HG02885 (cell line): Measurements from ENCODE around the gene HDAC4.

Source experiments
- ATAC-seq: cut with Tn5 transposase; IDR thresholded peaks from one replicate; pipeline ENCODE4 v1.9.1; 2021; ENCODE audit warnings: mild to moderate bottlenecking; ENCODE audit not compliant: unreplicated experiment, poor library complexity

Gene HDAC4

DNA sequence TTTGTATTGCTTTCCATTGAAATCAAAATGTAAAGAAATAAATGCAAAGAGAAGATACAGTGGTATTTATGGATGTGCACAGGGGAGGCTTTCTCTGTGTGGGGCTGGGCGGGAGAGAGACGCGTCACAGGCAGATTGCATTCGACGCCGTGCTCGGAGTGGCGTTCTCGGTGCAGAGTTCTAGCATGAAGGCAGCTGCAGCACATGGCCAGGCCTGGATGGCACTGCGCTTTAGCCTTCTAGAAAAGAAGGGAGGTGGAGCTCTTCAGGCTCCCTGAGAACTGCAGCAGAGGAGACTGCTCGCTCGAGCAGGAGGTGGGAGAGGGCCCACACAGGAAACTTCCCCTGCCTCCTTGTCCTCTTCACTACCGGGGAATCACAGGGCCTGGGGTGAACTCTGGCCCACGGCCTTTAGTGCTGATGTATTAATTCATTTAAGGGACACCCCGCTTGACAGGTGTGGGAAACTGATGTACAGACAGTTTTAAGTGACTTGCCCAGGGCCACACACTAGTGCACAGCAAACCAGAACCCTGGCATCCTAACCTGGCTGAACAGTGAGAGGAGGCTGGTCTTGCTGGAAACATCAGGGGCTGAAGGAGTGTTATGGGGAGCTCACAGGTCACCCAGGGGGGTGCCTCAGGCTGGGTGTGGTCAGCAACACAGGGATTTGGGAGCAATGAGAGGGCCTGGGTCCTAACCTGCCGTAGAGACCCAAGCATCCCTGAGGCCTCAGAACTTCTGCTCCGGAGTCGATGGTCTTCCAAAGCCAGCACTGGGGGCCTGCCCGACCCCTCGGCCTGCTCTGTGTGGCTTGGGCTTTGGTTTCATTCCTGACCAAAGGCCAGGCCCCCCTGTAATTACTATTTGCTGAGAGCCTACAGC lies 199.9 kb downstream of the HDAC4 start:
- ATAC-seq, result no peak

DNA sequence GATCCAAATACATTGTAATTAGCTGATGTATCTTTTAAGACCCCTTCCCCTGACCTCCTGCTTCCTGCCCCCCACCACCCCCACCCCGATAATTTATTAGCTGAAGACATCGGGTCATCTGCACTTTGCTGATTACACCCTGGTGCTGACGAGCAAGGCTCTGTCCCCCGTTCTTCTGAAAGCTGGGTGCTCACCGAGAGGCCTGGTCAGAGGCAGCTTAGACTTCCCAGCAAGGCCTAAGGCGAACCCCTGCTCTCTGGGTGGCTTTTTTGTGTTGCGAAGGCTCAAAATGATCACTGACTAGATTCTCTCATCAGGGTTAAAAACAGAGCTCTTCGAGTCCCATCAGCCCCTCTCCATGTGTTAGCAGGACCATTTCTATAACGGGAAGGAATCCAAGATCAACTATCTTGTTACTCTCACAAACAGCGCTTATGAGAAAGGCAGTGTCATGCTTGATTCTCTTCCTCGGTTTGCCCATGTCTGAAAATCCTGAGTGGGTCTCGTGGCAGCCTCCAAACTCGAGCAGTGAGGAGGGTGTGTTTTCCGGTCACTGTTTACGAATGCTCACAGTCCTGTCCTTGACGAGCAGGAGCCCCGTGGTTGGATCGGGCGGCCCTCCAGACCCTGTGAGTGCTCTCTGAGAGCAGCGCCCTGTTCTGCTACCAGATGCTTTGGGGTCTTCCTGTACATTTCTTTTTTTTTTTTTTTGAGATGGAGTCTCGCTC lies 201.6 kb downstream of the HDAC4 start:
- no peak for ATAC-seq

DNA sequence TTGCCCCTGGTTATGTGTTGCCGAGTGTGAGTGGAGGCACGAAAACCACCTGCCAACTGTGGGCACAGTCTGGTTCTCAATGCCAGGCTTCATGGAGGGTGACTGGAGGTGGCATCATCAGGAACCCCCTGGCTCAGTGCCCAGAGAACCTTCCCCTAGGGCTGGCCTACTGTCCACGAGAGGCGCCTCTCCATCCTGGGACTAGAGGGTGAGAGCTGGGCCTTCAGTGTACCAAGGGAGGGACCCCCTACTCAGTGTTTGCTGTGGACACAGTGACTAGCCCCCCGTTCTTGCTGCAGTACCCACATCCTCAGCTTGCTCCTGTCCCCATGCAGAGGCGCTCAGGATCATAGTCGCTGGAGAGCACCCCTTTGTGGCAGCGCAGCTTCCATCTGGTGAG lies 202.6 kb downstream of the HDAC4 start:
- no peak for ATAC-seq

DNA sequence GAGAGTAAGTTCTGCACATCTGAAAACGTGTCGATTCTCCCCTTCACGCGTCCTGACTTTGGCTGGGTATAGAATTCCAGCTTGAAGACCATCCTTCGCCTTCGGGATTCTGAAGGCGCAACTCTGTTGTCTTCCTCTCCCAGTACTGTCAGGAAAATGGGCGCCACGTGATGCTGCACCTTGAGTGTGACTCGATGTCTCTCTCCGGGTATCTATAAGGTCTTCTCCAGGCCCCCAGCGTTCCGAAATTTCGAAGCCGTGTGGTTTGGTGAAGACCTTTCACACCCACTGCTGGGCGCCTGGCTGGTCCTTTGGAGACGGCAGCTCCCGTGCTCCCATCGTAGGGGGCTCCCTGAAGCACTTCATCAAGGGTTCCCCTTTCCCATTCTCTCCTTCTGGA lies 203.7 kb downstream of the HDAC4 start:
- ATAC-seq, result no peak

DNA sequence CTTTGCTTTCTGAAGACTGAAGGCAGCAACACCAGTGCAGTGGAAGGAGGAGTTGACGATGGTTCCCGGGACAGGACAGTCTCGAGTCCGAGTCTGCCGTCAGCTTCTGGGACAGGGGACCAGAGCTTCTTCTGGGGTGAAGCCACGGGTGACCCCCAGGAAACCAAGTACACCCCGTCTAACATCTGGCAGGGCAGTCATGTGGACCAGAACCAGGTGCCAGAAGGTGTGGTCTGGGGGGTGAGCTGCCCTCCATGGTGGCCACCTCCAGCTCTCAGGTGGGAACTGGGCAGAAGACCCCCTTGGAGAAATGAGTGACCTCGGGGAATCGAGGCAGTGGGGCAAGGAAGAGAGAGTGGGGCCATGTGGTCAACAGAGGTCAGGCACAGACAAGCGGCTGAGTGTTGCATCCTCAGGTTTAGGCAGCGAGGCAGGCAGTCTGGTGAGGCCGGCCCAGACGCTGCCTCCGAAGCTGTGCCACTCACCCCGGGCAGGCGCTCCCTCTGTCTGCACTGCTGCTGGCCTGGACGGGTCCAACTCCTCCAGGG lies 204.3 kb downstream of the HDAC4 start:
- no peak for ATAC-seq

DNA sequence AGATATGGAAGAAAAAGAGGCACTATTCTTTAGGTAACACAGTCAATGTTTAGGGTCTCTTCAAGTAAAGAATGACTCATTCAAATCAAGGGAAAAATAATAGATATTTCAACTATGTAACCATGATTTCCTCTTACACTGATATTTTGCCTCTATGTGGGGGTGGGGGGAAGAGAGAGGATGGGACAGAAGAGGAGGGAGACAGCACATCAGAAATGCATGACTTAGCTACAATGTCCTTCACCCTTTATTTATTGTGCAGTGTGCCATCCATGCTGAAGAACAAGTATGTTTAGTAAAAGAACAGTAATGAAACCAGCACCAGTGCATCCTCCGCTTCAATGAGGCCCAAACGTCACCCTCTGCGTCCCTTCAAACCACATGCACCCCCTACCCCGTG lies 204.8 kb downstream of the HDAC4 start:
- no peak for ATAC-seq

DNA sequence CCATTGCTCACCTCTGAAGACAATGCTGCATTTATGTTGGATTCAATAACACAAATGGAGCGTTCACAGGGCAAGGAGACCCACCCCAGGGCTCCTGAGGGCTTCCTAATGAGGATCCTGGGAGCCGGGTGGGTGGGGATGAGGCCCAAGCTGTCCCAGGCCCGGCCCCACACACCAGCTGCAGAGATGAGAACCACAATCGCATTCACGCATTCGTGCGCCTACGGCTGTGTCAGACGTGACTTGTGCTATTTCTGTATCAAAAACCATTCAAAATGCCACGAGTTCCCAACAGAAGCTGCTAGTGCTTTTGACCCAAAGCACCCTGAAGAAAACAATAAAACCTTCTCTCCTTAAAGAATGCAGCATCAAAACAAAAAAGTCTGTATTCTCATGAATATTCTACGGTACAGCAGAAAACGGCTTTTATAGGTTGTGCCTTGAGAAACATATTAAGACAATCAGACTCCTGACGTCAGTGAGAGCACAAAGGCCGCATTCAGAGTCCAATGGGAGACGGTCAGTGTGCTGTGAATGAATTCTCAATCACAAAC lies 205.4 kb downstream of the HDAC4 start:
- ATAC-seq, result no peak

DNA sequence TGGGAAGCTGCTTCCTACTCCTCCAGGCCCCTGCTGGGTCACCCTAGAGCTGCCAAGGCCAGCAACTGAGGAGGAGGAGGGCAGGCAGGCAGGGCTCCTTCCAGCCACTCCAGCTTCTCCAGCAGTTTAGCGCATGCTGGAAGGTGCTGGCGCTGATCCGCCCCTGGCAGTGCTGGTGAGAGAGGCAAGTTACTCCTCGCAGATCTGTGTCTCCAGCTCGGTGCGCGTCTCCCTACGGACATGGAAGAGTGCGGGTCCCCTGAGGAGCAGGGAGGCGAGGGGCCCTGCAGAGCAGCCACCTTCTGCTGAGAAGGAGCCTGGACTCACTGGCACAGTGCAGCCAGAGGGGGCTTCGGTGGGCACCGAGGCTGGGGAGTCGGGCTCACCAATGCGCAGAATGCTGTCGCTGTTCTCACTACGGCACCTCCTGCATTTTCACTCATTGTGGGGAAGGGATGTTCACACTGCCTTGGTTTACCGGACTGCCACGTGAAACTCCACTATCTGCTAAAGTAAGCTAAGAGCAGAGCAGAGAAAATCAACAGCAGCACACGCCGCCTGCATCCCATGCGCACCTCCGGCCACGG lies 206.0 kb downstream of the HDAC4 start:
- ATAC-seq, result no peak

DNA sequence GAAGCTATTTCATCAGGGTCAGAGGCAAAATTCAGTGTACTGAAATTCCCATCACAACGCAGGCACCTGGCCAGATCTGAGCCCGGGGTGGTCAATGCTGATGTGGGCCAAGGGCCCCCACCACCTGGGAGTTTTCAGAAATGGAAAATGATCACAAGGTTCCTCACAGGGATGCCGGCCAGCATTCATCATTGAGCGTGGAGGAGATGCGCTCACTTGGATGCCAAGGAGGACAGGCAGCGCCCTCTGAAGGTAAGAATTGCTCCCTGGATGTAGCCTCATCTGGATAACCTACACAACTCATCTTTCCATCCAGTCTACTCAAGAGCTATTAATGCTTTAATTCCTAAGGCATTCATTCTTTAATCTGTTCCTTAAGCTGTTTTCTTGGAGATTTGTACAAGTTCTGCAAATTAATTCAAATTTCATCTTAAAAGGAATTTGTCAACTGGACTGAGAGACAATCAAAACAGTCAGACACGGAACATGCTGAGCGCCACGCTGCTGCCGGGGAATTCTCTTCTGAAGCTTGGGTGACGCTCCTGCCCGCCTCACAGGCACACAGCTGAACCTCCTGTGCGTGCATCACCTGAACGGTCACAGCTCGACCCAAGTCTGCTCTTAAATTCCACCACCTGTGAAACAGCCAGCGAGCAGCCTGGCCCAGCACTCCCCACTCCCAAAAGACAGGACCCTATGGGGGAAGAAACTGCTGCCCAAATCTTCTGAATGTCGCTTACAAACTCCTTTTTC lies 206.7 kb downstream of the HDAC4 start:
- ATAC-seq, result no peak

DNA sequence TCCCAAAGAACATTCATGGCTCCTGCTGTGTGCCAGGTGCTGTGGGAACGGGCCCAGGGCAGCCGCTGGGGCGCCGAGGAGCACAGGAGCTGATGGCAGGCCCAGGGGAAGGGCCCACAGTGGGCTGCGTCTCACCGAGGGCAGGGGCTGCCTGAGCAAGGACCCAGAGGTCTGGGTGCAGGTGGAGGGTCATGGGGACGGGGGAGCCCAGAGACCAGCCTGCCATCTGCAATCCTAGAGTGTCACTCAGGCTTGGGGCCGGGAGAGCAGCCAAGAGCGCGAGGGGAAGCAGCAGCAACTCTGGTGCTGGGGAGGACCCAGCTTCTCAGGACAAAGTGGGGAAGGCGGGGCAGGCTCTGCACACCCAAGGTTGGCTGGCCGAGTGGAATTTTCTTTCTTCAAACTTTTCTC lies 207.4 kb downstream of the HDAC4 start:
- ATAC-seq, result no peak

DNA sequence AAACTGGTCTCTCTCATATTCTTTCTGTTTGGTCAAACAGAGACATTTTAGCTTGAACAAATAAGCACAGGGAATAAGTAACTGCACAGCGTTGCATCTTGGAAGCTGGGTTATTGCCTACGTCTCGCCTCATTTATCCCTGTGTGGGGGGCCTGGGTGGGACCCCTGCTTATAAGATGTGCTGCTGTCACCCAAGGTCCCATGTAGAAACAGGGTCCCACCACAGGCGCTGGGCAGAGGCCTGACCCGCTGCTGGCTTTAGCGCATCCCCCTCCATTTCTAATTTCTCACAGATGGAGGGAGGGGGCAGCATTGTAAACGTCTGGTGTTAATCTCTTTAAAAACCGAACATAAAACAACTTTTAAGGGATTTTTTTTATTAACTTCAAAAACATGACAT lies 207.8 kb downstream of the HDAC4 start:
- no peak for ATAC-seq

DNA sequence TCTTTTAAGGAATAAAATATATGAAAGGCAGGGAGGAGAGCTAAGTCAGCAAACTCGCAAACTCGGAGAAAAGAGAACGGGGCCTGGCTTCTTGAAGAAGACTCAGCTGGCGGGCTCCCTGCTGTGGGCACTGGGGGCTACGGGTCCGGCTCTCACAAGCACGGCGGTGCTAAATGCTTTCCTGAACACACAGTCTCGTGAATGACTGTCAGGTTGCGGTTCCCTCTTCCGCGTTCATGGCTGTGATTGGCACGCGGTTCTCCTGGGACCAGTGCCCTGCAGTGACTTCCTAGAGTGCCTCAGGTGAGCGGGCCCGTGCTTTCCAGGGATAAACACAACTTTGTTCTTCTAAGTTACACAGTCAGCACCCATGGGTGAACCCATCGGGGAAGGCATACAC lies 208.4 kb downstream of the HDAC4 start:
- no peak for ATAC-seq

DNA sequence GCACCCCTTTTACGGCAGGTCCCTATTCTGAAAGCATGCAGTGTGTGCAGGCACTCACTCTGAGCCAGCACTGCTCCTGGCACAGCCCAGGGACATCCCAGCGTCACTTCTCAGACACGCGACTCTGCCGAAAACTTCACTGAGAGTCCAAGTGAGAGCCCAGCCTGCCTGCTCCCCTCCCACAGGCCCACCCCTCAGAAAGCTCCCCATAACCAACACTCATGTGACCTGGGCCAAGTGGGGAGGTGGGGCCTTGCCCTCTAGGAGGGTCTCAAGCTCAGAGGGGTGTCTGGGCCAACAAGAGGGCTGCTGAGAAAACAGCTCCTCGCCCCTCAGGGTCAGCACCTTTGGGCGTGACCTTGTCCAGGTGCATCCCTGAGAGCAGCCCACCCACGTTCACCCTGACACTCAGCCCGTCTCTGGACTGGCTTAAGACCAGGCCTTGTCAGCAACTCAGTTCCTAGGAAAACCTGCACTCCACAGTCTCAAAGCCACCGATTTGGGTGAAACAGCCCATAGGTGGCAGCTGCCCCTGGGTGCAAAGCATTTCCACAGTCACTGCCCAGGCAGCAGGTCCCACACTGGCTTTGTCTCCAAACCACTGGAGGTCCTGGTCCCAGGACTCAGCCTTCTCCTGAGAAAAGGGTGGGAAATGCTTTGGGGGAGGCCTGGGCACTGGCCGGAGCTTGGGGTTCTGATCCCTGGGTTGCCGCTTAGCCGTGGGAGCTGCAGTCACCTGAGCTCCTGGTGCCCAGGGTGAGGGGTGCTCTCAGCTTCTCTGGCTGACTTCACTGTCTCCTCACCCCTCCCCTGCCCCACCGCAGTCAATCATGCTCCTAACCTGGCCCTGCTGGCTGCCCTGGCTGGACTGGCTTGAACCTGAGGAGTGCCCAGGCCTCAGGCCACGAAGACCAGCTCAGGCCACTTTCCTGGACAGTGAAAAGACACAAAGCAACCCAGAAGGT lies 209.6 kb downstream of the HDAC4 start:
- ATAC-seq, result no peak

DNA sequence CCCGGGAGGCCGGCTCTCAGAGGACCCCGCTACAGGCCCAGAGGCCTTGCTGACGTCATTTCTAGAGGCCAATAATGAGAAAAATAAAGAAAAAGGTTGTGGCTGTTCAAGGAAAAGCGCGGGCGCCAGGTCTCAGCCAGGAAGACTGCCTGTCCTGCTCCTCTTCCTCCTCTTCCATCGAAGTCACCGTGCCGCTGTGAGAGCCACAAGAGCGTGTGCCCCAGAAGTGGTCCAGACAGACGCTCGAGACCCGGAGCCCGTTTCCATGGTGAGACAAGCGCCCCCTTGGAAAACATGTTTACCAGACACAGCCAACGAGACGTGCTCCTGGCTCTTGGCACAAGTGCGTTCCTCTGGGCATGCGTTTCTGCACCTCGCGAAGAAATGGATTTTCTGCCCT lies 210.5 kb downstream of the HDAC4 start:
- ATAC-seq, result no peak

DNA sequence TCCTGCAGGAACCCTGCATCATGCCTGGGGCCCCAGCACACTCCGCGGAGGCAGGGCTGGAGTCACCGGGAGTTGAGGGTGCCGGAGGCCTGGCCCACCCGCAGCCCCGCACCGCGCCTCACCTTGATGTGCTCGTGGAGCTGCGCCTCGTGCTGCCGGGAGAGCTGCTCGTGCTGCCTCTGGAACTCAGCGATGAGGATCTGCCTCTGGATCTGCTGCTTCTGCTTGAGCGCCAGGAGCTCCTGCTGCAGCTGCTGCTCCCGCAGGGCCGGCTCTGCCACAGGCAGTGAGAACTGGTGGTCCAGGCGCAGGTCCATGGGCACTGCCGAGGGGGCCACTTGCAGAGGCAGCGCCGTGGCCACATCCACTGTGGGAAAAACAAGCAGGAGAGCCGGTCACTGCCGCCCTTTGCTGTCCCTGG lies 211.1 kb downstream of the HDAC4 start:
- no peak for ATAC-seq

DNA sequence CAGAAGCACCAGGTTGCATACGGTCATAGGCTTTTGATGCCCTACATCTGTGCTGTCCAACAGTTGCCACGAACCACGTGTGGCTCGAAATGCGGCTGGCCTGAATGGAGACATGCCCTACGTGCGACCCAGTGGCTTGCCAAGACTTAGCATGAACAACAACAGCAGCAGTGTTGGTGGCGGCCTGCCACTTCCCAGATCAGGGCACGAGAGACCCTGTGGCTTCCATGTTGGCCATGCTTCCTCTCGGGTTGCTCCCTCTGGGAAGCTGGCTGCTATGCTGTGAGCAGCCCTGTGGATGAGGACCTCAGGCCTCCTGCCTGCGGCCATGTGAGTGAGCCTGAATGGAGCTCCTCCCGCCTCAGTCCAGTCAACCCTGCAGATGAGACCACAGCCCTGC lies 212.3 kb downstream of the HDAC4 start:
- no peak for ATAC-seq

DNA sequence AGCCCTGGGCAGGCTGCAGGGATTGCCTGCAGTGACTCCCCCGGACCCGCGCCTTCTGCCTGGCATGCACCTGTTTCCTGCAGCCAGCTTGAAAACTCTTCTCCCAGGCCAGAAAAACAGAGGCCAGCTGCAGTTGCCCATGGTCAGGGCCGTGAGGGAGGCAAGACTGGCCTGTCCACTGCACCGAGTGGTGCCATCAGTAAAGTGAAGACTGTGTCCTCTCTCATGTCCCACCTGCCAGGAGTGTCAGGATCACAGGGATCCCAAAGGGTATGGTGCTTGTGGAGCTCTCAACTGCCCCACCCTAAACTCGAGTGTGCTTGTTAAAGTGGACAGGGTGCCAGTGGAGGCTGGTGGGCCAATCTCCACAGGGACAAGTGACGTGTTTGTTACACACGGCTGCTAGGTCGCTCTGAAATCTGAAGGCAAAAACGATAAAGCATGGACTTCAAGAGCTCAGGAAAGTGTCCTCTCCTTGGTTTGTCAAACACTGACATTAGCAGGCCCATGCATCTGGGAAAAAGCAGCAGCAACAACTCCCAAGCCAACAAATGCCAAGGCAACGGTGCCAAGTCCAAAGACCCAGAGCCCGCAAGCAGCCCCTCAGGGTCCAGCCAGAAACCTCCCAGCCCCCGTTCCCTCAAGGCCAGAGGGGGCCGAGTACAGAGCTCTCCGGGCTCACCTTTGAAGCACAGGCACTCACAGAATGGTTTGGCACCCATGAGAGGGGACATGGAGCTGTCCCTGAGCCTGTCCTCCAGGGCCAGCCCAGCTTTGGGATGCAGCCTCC lies 213.2 kb downstream of the HDAC4 start:
- ATAC-seq, result no peak
